Measurements from ENCODE around the gene ITGAE. TPM values are rescaled to one million over a fixed set of nuclear protein-coding genes. Genes with fewer than 3 reads are reported as not detected.
A peak's percentile ranks its signal among the peaks of the same experiment; 100 is the strongest.

ITGAE gene
- total RNA-seq, 1 donor from 2014 or later = 19.8 TPM

- no peak for DNase-seq (ENCODE audit: low spot score)
These were observed 17.0 kb upstream of the ITGAE start for GRCh38 chr17:3817851-3818605.

DNA sequence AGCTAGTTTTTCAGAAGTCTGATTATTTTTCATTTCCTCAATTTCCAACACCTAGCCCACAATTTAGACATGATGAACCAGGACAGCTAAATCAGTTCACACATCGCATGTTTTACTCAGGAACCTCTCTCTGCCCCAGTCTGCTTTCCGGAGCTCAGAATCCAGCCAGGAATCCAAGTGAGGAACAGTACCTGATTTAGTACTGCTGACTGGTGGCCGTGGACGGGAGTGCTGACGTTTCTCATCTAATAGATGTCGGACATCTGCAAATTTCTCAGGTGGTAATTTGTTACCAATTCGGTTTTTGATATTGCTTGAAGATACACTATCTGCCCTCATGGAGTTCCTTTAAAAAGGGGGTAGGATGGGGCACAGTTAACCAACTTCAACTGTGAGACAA, 14.9 kb upstream of the ITGAE start:
- no peak for DNase-seq (ENCODE audit: low spot score)

DNA sequence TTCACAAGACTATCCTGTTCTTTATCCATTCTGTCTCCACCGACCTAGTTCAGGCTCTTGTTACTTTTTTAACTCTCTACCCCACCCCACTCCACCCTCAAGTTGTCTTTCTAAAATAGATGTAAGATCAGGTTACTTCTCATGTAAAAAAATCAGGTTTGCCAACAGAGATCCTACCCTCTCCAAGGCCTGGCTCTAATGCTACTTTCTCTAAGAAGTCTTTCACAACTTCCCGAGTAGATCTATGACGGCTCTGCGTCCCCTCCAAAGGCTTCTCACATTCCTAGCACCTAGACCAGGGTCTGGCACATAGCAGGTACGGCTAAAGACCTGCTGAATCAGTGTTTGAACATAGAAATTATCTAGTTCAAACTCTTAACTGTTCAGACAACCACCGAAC, 14.1 kb upstream of the ITGAE start:
- no peak for DNase-seq (ENCODE audit: low spot score)

GRCh38 chr17:3814361-3814760, 13.4 kb upstream of the ITGAE start:
- DNase-seq (ENCODE audit: low spot score) = no peak

DNA sequence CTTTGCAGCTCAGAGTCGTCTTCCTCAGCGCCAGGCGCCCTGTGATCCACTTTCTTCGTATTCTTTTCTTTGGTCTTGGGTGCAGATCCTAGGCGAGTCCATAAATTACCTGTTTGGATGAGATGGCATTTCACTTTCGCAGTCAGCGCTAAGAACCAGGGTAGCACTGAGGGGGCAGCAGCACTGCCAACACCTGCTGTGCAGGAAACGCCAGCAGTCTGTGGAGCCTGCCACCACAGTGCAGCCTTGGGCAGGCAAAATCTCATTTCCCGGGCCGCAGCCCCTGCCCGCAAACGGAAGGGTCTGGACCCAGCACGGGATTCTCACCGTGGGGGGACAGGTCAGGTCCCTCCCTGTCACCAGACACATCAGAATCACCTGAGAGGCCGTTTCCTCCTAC, 12.2 kb upstream of the ITGAE start:
- DNase-seq (ENCODE audit: low spot score) = peak; percentile 86

- DNase-seq (ENCODE audit: low spot score) = no peak
These were observed 11.8 kb upstream of the ITGAE start for GRCh38 chr17:3812771-3813170.

DNA sequence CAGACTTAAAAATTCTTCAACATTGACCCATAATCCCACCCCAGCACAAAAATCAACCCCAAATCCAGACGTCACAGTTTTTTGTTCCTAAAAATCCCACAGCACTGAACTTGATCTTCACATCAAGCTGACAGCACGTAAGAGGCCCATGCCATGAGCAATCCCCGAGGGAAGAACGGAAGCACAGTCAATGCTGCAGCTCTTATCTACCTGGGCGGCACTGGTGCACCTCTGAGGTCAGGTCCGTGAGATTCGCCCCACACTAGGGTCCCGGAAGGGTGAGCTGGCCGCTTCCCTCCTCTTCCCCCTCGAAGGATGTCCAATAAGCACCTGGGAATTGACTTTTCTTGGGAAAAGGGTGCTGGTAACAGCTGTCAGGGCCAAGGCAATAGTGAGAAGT, 11.3 kb upstream of the ITGAE start:
- DNase-seq (ENCODE audit: low spot score) = no peak

GRCh38 chr17:3810019-3810418, 9.0 kb upstream of the ITGAE start:
- DNase-seq (ENCODE audit: low spot score) = no peak

GRCh38 chr17:3809135-3809534, 8.1 kb upstream of the ITGAE start:
- DNase-seq (ENCODE audit: low spot score) = no peak

GRCh38 chr17:3808701-3809100, 7.7 kb upstream of the ITGAE start:
- peak; percentile 4 for DNase-seq (ENCODE audit: low spot score)

GRCh38 chr17:3805581-3805980, 4.6 kb upstream of the ITGAE start:
- peak; percentile 82 for DNase-seq (ENCODE audit: low spot score)

- peak; percentile 22 for DNase-seq (ENCODE audit: low spot score)
These were observed 3.5 kb upstream of the ITGAE start for GRCh38 chr17:3804503-3804931.

DNA sequence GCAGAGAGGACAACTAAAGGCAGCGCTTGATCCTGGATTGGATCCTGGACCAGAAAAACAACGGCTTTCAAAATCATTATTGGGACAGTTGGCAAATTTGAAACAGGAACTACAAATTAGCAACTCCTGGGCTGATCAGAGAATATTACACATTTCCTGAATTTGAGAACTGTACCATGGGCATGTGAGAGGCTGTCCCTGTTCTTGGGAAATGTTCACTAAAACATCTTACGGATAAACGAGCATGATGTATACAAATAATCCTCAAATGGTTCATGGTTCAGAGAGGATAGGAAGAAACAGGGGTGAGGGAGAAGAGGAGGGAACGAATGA, 2.3 kb upstream of the ITGAE start:
- DNase-seq (ENCODE audit: low spot score) = no peak

- DNase-seq (ENCODE audit: low spot score) = peak; percentile 57
These were observed 1.7 kb upstream of the ITGAE start for GRCh38 chr17:3802461-3803307.

- DNase-seq (ENCODE audit: low spot score) = peak; percentile 69
These were observed 804 bp upstream of the ITGAE start for GRCh38 chr17:3801792-3802191.

GRCh38 chr17:3801347-3801746, 359 bp upstream of the ITGAE start:
- peak; percentile 71 for DNase-seq (ENCODE audit: low spot score)

GRCh38 chr17:3799181-3799945, 1.6 kb downstream of the ITGAE start:
- DNase-seq (ENCODE audit: low spot score) = peak; percentile 26

GRCh38 chr17:3798273-3799180, 2.5 kb downstream of the ITGAE start:
- peak; percentile 83 for DNase-seq (ENCODE audit: low spot score)

- DNase-seq (ENCODE audit: low spot score) = no peak
These were observed 4.2 kb downstream of the ITGAE start for GRCh38 chr17:3796822-3797170.

GRCh38 chr17:3796110-3796821, 4.7 kb downstream of the ITGAE start:
- no peak for DNase-seq (ENCODE audit: low spot score)
